ENCODE measurements around the gene NUDT22.

The NUDT22 gene

GRCh38 chr11:64238076-64238475, 12.0 kb downstream of the NUDT22 start:
- TF ChIP-seq, protein P1, sequence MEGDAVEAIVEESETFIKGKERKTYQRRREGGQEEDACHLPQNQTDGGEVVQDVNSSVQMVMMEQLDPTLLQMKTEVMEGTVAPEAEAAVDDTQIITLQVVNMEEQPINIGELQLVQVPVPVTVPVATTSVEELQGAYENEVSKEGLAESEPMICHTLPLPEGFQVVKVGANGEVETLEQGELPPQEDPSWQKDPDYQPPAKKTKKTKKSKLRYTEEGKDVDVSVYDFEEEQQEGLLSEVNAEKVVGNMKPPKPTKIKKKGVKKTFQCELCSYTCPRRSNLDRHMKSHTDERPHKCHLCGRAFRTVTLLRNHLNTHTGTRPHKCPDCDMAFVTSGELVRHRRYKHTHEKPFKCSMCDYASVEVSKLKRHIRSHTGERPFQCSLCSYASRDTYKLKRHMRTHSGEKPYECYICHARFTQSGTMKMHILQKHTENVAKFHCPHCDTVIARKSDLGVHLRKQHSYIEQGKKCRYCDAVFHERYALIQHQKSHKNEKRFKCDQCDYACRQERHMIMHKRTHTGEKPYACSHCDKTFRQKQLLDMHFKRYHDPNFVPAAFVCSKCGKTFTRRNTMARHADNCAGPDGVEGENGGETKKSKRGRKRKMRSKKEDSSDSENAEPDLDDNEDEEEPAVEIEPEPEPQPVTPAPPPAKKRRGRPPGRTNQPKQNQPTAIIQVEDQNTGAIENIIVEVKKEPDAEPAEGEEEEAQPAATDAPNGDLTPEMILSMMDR (IDR thresholded peaks at IDR 0.05) = no peak

- TF ChIP-seq, protein P1 (IDR thresholded peaks at IDR 0.05) = no peak
Observed at GRCh38 chr11:64238999-64239398, 12.9 kb downstream of the NUDT22 start.

DNA sequence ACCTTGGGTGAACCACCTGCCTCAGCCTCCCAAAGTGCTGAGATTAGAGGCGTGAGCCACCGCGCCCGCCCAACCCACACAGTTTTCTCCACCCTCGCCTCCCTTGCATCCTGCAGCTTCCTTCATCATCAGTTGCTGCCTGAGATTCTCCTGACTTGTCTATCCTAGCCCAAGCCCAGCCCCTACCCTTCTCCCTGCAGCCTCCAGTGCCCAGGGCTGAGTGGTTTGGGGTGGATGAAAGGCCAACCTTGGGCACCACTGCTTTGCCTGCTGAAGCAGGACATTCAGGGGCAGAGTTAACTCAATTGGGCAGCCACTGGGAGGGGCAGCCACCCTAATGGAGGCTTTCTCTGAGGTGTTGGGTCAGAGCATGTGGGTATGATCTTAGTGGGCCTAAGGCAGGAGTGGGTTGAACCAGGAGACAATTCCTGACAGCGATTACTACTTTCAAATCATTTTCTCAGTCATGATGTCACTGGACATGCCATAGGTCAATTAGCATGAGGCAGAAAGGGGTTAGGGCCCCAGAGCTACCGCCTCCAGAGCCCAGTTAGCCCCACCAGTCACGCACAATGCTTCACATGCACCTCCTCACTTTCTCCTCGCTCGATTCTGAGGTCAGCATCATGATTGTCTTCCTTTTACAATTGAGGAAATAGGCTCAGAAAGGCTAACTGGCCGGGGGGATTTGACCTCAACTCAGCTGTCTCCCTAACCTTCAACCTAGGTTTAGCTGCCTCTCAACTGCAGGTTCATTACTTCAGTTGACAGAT, 13.8 kb downstream of the NUDT22 start:
- TF ChIP-seq, protein P1 (IDR thresholded peaks at IDR 0.05) = no peak

DNA sequence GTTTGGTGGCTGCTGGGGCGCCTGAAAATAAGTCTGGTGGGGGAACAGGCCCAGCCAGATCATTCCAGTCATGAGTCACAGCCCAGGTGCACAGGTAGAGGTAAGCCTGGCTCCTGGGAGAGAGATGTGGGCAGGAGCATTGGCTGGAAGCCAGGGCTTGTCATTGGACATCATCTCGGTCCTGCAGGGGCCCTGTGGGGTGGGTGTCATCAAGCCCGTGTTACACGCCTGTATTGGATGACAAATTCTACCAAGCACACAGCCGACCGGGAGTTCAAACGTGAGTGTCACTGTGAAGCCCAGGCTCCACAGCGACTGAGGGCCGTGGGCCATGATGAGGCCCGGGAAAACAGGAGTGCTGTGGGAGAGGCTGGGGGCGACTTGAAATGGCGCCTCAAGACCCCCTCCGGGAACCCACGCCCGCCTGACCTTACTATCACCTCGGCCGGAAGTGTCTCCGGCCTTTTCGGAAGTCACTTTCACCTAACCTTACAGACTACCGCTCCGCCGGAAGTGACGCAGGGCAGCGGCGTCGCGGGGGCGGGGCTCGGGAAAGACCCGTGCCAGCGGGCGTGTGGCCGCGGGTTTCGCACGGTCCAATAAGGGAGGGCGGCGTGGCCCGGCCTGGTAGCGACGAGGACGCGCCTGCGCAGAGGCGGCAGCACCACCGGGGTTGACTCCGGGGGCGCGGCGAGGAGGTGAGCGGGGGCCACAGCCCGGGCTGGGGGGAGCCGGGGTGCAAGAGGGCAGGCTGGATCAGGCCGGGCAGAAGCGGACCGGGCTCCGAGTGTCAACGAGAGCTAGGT, 14.6 kb downstream of the NUDT22 start, which contains the start of gene FKBP2:
TSS of gene FKBP2 (plus strand) at position 661 of the 806 bp plus-strand sequence. CDS start 1,293 bp downstream, outside the sequence.
- TF ChIP-seq, protein P1 (IDR thresholded peaks at IDR 0.05) = no peak

DNA sequence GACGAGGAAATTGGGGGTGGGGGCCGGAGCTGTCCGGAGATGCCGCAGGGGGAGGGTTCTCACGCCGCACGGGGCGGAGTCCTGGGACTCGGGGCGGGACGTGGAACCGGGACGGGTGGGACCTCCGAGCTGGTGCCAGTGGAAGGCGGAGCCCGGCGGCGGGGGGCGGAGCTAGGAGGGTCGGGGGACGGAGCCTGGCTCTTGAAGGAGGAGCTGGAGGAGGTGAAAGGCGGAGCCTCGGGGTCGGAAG, 15.1 kb downstream of the NUDT22 start:
- TF ChIP-seq, protein P1 (IDR thresholded peaks at IDR 0.05) = no peak

DNA sequence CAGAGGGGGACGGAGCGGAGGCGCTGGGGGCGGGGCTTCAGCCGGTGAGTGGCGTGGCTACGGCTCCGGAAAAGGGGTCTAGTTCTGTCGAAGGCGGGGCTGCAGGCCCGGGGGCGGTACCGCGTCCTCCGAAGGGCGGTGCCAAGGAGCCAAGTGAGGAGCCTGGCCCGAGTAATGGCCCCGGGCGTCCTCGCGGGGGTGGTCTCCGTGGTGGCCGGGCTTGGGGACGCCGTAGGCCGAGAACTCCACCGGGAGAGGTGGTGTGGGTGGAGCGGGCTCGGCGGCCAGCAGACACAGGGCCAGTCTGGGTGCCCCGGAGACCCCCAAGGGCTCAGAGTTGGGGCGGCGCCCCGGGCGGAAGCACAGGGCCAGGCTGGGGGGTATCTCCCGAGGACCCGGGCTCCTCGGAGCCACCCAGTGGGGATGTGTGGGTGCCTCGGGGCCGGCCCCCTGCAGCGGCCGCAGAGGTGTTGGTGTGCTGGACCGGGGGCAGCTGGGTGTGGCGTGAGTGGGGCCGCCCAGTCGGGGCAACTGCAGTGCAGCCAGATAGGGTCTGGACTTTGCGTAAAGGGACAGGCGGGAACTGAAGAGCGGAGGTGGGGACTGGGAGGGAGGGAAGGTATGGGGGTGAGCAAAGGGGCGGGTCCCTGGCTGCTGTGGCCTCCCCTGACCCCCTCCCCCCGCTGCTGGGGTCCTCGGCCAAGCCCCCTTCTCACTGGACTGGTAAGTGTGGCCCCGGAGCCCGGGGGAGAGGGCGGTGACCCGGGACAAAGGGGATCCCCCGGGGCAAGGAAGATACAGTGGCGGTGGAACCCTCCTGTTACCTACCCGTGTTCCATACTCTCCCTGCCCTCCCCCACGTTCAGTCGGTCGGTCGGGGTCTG, 15.7 kb downstream of the NUDT22 start:
- TF ChIP-seq, protein P1 (IDR thresholded peaks at IDR 0.05) = no peak

- TF ChIP-seq, protein P1 (IDR thresholded peaks at IDR 0.05) = no peak
Observed at GRCh38 chr11:64243236-64243854, 17.3 kb downstream of the NUDT22 start.
